Muscle layer of colon (tissue), 2 donors: Measurements from ENCODE around the gene CUEDC1.

Experiments
- H3K27ac ChIP-seq: one replicate; pipeline ENCODE4 v1.7.0; 2013; ENCODE audit warnings: low read depth, mild to moderate bottlenecking, low read length, moderate library complexity
- H3K27me3 ChIP-seq, 2 donors: one replicate each; pipeline ENCODE4 v1.7.0; 2013; ENCODE audit warnings: low read length in 2 of 2, mild to moderate bottlenecking in 2 of 2; ENCODE audit not compliant: insufficient read depth in 2 of 2, control insufficient read depth in 1 of 2
- H3K36me3 ChIP-seq: one replicate; pipeline ENCODE4 v1.7.0; 2013; ENCODE audit warnings: mild to moderate bottlenecking, low read length; ENCODE audit not compliant: insufficient read depth
- H3K4me1 ChIP-seq: one replicate; pipeline ENCODE4 v1.7.0; 2013; ENCODE audit warnings: mild to moderate bottlenecking, low read length; ENCODE audit not compliant: insufficient read depth
- H3K4me3 ChIP-seq, 2 donors: one replicate each; pipeline ENCODE4 v1.7.0; 2013; ENCODE audit warnings: low read length in 2 of 2, low read depth in 1 of 2, mild to moderate bottlenecking in 1 of 2, moderate library complexity in 1 of 2
- H3K9ac ChIP-seq: one replicate; pipeline ENCODE4 v1.7.0; 2013; ENCODE audit warnings: low read length
- H3K9me3 ChIP-seq: one replicate; pipeline ENCODE4 v1.7.0; 2013; ENCODE audit warnings: mild to moderate bottlenecking, low read length
- donor health status: abdominal sarcoma.
- donor health status: Adenocarcinoma of cecum.

CUEDC1 gene

GRCh38 chr17:57941384-57942370 is 13.5 kb downstream of the CUEDC1 start:
- Histone ChIP-seq H3K9me3 (no peaks in the 10 kb centered on the region), H3K27ac (peak overlapping the region; percentile 96), H3K4me1 (peaks cover 94% of the 10 kb centered on the region), H3K4me3 (peak overlapping the region in 1 of 2 donors; percentile 4), H3K36me3 (no peaks in the 10 kb centered on the region), H3K9ac (peak overlapping the region; percentile 13), H3K27me3 (no peaks in the 10 kb centered on the region)

DNA sequence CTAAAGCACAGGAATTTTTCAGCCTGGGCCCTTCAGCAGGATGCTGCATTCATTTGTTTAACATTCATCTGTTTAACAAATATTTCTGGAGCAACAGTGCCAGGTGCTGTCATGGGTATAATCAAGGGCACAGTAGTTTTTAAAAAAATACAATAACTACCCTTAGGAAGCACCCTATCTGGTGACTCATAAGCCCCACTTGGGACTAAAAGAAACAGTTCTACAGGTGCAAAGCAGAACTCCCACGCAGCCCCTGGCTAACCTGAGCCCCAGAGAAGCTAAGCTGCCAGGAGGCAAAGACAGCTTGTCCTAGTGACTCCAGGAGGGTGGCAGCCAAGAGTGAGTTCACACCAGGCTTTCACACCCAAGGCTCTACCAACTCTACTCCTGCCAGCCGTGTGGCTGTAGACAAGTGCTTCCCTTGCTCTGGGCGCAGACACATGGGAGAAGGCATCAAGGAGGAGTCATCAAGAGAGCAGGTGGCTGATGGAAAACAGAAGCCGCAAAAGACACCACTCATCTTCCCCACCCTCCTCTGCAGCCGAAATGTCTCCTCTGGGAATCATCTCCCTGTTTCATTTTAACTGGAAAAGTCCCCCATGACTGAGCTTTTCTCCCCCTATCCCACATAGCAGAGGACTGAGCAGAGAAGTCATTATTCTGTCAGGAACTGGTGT is 14.4 kb downstream of the CUEDC1 start:
- peak overlapping the region in 1 of 2 donors; percentile 4 for H3K4me3 ChIP-seq
- H3K36me3 ChIP-seq = no peaks in the 10 kb centered on the region
- H3K4me1 ChIP-seq = peaks cover 94% of the 10 kb centered on the region
- H3K27ac ChIP-seq = peak overlapping the region; percentile 96
- peak overlapping the region; percentile 12 for H3K9ac ChIP-seq
- H3K9me3 ChIP-seq = no peaks in the 10 kb centered on the region
- H3K27me3 ChIP-seq = no peaks in the 10 kb centered on the region

DNA sequence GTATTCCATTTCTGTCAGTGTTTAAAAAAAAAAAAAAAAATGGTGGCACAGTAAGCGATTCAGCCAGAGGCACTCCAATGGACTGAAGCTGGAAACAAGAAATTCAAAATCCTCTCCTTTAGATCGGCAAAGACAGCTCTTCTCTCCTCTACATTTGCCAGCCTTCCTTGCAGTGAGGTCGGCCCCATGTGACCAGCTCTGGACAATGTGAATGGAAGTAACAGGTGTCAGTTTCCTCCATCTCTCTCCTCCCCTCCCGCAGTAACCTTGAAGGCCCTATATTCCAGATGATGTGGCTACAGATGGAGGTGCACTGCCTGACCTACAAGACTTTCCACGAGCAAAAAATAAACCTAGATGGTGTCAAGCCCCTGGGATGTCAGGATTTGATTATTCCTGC is 15.0 kb downstream of the CUEDC1 start:
- no peaks in the 10 kb centered on the region for H3K27me3 ChIP-seq
- H3K9ac ChIP-seq = peak overlapping the region; percentile 18
- H3K4me3 ChIP-seq = no peak overlapping the region
- no peaks in the 10 kb centered on the region for H3K9me3 ChIP-seq
- peaks cover 94% of the 10 kb centered on the region for H3K4me1 ChIP-seq
- no peaks in the 10 kb centered on the region for H3K36me3 ChIP-seq
- peak overlapping the region; percentile 96 for H3K27ac ChIP-seq

- Histone ChIP-seq H3K4me3 (peak overlapping the region in 1 of 2 donors; percentile 11), H3K4me1 (peaks cover 94% of the 10 kb centered on the region), H3K9me3 (no peaks in the 10 kb centered on the region), H3K27me3 (no peaks in the 10 kb centered on the region), H3K27ac (peak overlapping the region; percentile 96), H3K9ac (peak overlapping the region; percentile 18), H3K36me3 (no peaks in the 10 kb centered on the region)
Measured at GRCh38 chr17:57939797-57940196, 15.4 kb downstream of the CUEDC1 start.

GRCh38 chr17:57938061-57938502 is 17.1 kb downstream of the CUEDC1 start:
- Histone ChIP-seq H3K27me3 (no peaks in the 10 kb centered on the region), H3K9me3 (no peaks in the 10 kb centered on the region), H3K27ac (peak overlapping the region; percentile 88), H3K4me3 (no peak overlapping the region), H3K36me3 (no peaks in the 10 kb centered on the region), H3K9ac (no peak overlapping the region), H3K4me1 (peaks cover 93% of the 10 kb centered on the region)

GRCh38 chr17:57937492-57937891 is 17.7 kb downstream of the CUEDC1 start:
- H3K27ac ChIP-seq = peak overlapping the region; percentile 88
- H3K36me3 ChIP-seq = no peaks in the 10 kb centered on the region
- H3K27me3 ChIP-seq = no peaks in the 10 kb centered on the region
- peaks cover 93% of the 10 kb centered on the region for H3K4me1 ChIP-seq
- no peaks in the 10 kb centered on the region for H3K9me3 ChIP-seq
- no peak overlapping the region for H3K9ac ChIP-seq
- no peak overlapping the region for H3K4me3 ChIP-seq

DNA sequence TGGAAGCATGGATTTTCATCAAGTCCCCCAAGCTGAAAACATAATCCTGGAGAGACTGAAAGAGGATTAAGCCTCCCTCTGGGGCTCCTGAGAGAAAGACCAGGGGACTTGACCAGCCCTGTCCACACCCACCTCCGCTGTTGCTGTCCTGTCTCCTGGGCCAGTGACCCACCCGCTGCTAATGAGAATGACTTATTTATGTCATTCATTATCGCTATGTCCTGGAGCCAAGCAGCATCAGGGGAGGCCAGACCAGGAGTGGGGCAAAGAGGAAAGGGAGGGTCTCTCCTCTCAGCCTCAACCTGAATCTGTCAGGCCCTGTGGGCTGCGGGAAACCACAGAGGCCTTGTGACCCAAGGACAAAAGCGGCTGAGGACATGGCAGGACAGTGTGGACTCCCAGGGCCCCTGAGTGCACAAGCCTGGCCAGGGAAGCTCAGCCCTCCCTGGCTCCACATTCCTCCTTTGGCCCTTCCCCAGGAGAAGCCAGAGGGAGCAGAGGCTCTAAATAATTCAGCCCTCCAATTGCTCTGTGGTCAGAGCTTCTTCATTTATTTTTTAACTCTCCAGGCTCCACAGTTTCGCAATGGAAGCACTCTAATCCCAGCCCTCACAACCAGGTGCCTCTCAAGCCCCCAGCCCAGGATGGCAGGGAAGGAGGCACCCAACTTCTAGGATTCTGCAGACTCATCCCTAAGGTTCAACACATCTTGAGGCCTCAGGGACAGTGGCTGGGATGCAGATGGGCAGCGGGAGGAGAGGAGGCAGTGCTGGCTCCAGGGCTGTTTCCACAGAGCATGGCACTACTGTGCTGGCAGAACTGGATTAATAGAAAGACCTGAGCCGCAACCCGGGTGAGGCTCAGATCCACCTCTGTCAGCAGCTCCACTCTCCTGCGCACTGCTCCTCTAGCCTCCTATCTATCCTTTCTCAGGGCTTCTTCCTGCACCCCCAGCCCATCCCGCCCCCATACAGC is 19.1 kb downstream of the CUEDC1 start:
- peak overlapping the region in 1 of 2 donors; percentile 59 for H3K4me3 ChIP-seq

GRCh38 chr17:57931488-57932137 is 23.6 kb downstream of the CUEDC1 start:
- no peaks in the 10 kb centered on the region for H3K9me3 ChIP-seq
- H3K4me3 ChIP-seq = no peak overlapping the region
- no peaks in the 10 kb centered on the region for H3K27me3 ChIP-seq
- no peak overlapping the region for H3K9ac ChIP-seq
- H3K4me1 ChIP-seq = peaks cover 82% of the 10 kb centered on the region
- H3K27ac ChIP-seq = peak overlapping the region; percentile 63
- no peaks in the 10 kb centered on the region for H3K36me3 ChIP-seq

More for the DNA sequence above, 19.1 kb downstream of the CUEDC1 start:
- no peaks in the 10 kb centered on the region for H3K27me3 ChIP-seq
- H3K27ac ChIP-seq = peak overlapping the region; percentile 88
- H3K9me3 ChIP-seq = no peaks in the 10 kb centered on the region
- H3K9ac ChIP-seq = peak overlapping the region; percentile 83
- no peaks in the 10 kb centered on the region for H3K36me3 ChIP-seq
- H3K4me1 ChIP-seq = peaks cover 84% of the 10 kb centered on the region

GRCh38 chr17:57930239-57930638 is 25.0 kb downstream of the CUEDC1 start:
- Histone ChIP-seq H3K9me3 (no peaks in the 10 kb centered on the region), H3K27me3 (no peaks in the 10 kb centered on the region), H3K27ac (peak overlapping the region; percentile 63), H3K36me3 (no peaks in the 10 kb centered on the region), H3K9ac (no peak overlapping the region), H3K4me1 (peaks cover 82% of the 10 kb centered on the region), H3K4me3 (no peak overlapping the region)

- Histone ChIP-seq H3K27ac (peak overlapping the region; percentile 59), H3K4me3 (no peak overlapping the region), H3K36me3 (no peaks in the 10 kb centered on the region), H3K4me1 (peaks cover 82% of the 10 kb centered on the region), H3K9ac (no peak overlapping the region), H3K9me3 (no peaks in the 10 kb centered on the region), H3K27me3 (no peaks in the 10 kb centered on the region)
Measured at GRCh38 chr17:57929386-57929785, 25.8 kb downstream of the CUEDC1 start.
